Fibroblast of pulmonary artery (primary cell): ENCODE measurements around the gene NAPA.

Source experiments
- DNase-seq: peaks from one replicate; pipeline ENCODE4 v3.0.0-alpha.2; 2010; ENCODE audit warnings: low read depth
- H3K4me3 ChIP-seq: replicated peaks from 2 replicates; pipeline ENCODE4 v1.5.1; 2011; ENCODE audit warnings: low read depth, mild to moderate bottlenecking, control low read depth, low read length, moderate library complexity
- TF ChIP-seq, protein P1 (sequence below): IDR thresholded peaks from 2 replicates; pipeline ENCODE4 v1.5.1; 2011; ENCODE audit warnings: mild to moderate bottlenecking, control low read depth, low read length, inconsistent platforms; ENCODE audit errors: missing control alignments

The NAPA gene

DNA sequence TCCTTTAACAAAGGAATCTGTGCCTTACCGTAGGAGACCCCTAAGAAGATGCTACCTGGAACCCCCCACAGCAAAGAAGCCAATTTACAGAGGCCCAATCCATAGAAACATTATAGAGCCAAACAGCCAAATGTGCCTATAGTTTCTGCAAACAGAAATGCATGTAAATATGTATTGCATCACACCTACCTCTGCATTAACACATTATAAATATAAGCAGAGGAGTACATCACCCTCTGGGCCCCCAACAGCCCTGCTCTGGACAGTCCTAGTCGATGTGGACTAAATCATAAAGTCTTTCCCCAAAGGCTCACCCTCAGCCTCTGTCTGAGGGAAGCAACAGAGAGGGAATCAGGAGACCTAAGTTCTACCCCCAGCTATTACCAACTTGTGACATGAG is 32.3 kb upstream of the NAPA start:
- no peak for DNase-seq
- H3K4me3 ChIP-seq: no peak overlapping the region
- TF ChIP-seq, protein P1, sequence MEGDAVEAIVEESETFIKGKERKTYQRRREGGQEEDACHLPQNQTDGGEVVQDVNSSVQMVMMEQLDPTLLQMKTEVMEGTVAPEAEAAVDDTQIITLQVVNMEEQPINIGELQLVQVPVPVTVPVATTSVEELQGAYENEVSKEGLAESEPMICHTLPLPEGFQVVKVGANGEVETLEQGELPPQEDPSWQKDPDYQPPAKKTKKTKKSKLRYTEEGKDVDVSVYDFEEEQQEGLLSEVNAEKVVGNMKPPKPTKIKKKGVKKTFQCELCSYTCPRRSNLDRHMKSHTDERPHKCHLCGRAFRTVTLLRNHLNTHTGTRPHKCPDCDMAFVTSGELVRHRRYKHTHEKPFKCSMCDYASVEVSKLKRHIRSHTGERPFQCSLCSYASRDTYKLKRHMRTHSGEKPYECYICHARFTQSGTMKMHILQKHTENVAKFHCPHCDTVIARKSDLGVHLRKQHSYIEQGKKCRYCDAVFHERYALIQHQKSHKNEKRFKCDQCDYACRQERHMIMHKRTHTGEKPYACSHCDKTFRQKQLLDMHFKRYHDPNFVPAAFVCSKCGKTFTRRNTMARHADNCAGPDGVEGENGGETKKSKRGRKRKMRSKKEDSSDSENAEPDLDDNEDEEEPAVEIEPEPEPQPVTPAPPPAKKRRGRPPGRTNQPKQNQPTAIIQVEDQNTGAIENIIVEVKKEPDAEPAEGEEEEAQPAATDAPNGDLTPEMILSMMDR: no peak

DNA sequence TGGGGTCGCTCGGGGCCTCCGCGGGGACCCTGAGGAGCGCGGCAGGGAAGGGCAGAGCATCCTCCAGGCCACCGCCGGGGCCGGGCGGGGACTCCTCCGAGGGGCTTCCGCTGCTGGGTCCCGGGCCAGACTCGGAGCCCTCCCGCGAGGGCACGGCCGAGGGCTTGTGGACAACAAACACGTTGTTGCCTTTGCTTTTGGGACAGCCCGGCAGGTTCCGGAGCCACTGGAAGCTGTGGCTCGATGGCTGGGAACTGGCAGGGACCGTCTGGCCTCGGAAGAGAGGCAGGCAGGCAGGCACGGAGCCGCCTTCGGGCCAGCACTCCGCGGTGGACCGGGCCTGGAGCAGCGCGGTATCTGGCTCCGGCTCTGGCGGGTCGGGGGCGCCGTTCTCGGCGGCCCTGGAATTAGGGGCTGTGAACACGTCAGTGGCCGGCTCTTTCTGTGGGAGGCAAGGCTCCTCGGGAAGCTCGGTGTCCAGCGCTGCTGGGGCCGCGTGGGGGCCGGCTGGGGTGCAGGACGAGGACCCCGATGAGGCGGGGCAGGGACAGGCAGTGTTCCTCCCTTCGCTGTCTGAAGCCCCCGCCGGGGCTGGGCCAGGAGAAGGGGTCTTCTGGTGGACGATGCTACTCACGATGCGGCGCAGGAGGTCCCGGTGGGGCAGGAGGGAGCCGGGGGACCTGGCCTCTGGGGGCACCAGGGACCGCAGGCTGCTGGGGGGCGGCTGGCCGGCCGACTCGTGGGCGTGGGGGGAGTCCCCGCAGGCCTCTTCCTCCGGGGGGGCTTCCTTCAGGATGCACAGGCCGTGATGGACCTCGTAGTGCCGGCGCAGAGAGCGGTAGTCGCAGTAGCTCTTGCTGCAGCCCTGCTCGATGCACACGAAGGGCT is 30.4 kb upstream of the NAPA start:
- H3K4me3 ChIP-seq: no peak overlapping the region
- no peak for DNase-seq
- TF ChIP-seq, protein P1: no peak

DNA sequence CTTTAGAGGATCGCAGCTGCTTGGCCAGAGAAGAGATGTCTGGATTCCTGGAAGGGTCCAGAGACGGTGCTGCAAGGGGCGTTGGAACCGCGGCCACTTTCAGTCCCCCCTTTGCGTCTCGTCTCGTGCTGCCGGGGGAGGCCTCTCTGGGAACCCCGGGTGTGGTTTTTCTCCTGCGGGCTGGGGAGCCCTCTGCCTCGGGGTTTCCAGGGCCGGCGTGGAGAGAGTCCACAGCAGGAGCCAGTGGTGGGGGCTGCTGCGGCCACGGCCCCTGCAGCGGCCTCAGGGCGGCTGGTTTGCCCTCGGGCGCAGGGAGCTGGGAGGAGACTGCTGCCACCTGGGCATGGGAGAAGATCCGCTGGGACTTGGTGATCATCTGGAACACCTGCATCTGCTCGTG is 29.6 kb upstream of the NAPA start:
- TF ChIP-seq, protein P1: no peak
- no peak for DNase-seq
- H3K4me3 ChIP-seq: no peak overlapping the region

DNA sequence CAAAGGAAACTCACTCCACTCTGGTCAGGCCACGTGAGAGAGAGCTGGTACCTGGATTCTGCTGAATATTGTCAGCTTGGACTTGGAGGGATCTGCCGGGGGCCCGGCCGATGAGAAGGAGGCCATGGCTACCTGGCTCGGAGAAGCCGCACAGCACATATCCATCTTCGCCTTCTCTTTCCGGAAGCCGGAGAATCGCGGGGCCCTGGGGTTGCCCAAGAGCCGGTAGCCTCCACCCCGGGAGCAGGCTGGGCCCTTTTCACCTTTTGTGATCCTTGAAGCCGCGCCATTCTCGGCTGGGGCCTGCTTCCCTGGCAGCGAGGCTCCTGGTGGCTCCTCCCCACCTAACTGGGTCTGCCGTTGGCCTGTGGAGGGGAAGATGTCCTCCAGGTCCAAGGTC is 29.2 kb upstream of the NAPA start:
- DNase-seq: no peak
- no peak overlapping the region for H3K4me3 ChIP-seq
- TF ChIP-seq, protein P1: no peak

DNA sequence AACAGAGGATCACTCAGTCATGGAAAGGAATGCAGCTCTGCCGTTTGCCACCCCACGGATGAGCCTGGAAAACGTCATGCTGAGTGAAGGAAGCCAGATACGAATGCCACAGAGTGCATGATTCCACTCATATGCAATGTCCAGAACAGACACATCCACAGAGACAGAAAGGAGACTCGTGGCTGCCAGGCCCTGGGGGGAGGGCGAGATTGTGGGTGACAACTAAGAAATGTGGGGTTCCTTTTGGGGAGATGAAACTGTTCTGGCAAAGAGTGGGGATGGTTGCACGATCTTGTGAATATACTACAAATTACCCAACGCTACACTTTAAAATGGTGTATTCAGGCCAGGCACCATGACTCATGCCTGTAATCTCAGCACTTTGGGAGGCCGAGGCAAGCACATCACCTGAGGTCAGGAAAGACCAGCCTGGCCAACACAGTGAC is 27.2 kb upstream of the NAPA start:
- TF ChIP-seq, protein P1: no peak
- no peak overlapping the region for H3K4me3 ChIP-seq
- DNase-seq: peak; percentile 49

DNA sequence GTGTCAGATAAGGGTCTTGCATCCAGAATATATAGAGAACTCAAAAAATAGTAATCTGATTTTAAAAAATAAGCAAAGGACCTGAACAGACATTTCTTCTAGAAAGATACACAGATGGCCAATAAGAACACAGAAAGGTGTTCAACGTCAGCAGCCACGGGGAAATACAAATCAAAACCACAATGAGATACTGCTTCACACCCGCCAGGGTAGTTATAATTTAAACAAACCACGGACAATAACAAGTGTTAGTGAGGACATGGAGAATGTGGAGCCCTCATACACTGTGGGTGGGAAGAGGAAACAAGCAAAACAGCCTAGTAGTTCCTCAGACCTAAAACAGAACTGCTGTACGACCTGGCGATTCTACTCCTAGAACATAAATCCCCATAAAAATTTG is 26.7 kb upstream of the NAPA start:
- DNase-seq: no peak
- H3K4me3 ChIP-seq: no peak overlapping the region
- TF ChIP-seq, protein P1: no peak

DNA sequence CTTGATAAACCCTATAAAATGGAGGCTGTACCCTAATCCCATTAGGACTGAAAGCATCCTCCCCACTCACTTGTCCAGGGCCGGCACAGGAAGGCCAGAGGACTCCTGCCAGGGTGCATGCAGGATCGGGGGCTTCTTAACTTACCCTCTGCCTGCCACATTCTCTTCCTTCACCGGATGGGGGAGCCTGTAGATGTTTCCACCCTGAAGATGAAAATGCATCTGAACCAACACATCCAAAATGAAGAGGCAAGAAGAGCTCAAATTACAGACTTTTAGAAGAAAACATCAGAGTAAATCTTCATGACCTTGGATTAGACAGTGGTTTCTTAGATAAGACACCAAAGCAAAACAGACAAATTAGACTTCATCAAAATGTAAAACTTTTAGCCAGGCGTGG is 25.9 kb upstream of the NAPA start:
- peak; percentile 49 for DNase-seq
- H3K4me3 ChIP-seq: no peak overlapping the region
- TF ChIP-seq, protein P1: peak; percentile 43
